GM23338 (cell line): ENCODE measurements around the gene ESRRB.

ENCODE experiments used
- POLR2AphosphoS5 ChIP-seq: IDR thresholded peaks from 2 replicates; pipeline ENCODE4 v1.6.1; 2016; ENCODE audit warnings: antibody characterized with exemption, low read depth
- TF ChIP-seq, protein P1 (sequence below), 2 experiments: fragments of 200-600 bp in 1 of 2; sonication (generic) in 1 of 2; conservative IDR thresholded peaks; 2 replicates each; pipeline versions ENCODE4 v1.5.1 to v1.6.1; 2016 to 2017; ENCODE audit warnings: antibody characterized with exemption in 2 of 2, low read depth in 2 of 2, mild to moderate bottlenecking in 2 of 2, moderate library complexity in 1 of 2

DNA sequence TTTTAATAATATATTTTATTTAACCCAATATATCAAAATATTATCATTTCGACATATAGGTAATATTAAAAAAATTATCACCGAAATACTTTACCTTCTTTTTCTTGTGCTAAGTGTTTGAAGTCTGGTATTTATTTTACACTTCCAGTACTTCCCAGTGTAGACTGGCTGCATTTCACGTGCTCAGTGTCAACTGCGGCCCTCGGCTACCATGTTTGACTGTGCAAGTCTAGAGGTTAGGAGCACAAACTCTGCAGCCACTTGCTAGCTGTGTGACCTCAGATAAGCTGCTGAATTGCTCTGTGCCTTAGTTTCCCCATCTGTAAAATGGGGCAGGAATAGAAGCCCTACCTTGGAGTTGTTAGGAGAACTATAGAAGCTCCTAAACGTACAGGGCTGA is 42.3 kb upstream of the ESRRB start:
- TF ChIP-seq, protein P1, sequence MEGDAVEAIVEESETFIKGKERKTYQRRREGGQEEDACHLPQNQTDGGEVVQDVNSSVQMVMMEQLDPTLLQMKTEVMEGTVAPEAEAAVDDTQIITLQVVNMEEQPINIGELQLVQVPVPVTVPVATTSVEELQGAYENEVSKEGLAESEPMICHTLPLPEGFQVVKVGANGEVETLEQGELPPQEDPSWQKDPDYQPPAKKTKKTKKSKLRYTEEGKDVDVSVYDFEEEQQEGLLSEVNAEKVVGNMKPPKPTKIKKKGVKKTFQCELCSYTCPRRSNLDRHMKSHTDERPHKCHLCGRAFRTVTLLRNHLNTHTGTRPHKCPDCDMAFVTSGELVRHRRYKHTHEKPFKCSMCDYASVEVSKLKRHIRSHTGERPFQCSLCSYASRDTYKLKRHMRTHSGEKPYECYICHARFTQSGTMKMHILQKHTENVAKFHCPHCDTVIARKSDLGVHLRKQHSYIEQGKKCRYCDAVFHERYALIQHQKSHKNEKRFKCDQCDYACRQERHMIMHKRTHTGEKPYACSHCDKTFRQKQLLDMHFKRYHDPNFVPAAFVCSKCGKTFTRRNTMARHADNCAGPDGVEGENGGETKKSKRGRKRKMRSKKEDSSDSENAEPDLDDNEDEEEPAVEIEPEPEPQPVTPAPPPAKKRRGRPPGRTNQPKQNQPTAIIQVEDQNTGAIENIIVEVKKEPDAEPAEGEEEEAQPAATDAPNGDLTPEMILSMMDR (conservative IDR thresholded peaks at IDR 0.05; ENCODE audit: low read depth in 2 of 2), result no peak
- no peak for TF ChIP-seq POLR2AphosphoS5
